HPDE6-E6E7 (cell line): ENCODE measurements around the gene STK32B.
"Not testable (repeated sequence)": the region's sequence is repeated elsewhere in the genome, so short reads cannot be mapped to it uniquely, and the experiment has no call there.

Experiments
- DNase-seq: peaks from one replicate; pipeline ENCODE4 v3.0.0; 2011; ENCODE audit warnings: missing footprints; ENCODE audit errors: extremely low spot score

The STK32B gene

GRCh38 chr4:5206016-5206790, 154.9 kb downstream of the STK32B start:
- DNase-seq: no peak

- DNase-seq: no peak
These were observed 158.6 kb downstream of the STK32B start for GRCh38 chr4:5209862-5210261.

- no peak for DNase-seq
These were observed 160.1 kb downstream of the STK32B start for GRCh38 chr4:5211282-5211839.

- DNase-seq: no peak
These were observed 161.2 kb downstream of the STK32B start for GRCh38 chr4:5212255-5213013.

- DNase-seq: no peak
These were observed 161.9 kb downstream of the STK32B start for GRCh38 chr4:5213087-5213595.

GRCh38 chr4:5215321-5215720, 164.0 kb downstream of the STK32B start:
- no peak for DNase-seq

- DNase-seq: no peak
These were observed 166.1 kb downstream of the STK32B start for GRCh38 chr4:5217421-5217820.

- DNase-seq: no peak
These were observed 167.2 kb downstream of the STK32B start for GRCh38 chr4:5218376-5219069.

GRCh38 chr4:5220028-5220427, 168.7 kb downstream of the STK32B start:
- DNase-seq: no peak

GRCh38 chr4:5222047-5222446, 170.8 kb downstream of the STK32B start:
- DNase-seq: no peak

GRCh38 chr4:5222951-5223350, 171.7 kb downstream of the STK32B start:
- DNase-seq: no peak

GRCh38 chr4:5224340-5224739, 173.1 kb downstream of the STK32B start:
- DNase-seq: no peak

- no peak for DNase-seq
These were observed 181.3 kb downstream of the STK32B start for GRCh38 chr4:5232549-5232948.

- no peak for DNase-seq
These were observed 185.9 kb downstream of the STK32B start for GRCh38 chr4:5237086-5237660.

- no peak for DNase-seq
These were observed 186.9 kb downstream of the STK32B start for GRCh38 chr4:5238173-5238572.

- DNase-seq: not testable (repeated sequence)
These were observed 195.8 kb downstream of the STK32B start for GRCh38 chr4:5247061-5247460.

- no peak for DNase-seq
These were observed 196.5 kb downstream of the STK32B start for GRCh38 chr4:5247735-5248134.

GRCh38 chr4:5249727-5250126, 198.4 kb downstream of the STK32B start:
- DNase-seq: no peak

- not testable (repeated sequence) for DNase-seq
These were observed 199.3 kb downstream of the STK32B start for GRCh38 chr4:5250536-5250935.

GRCh38 chr4:5256421-5256820, 205.1 kb downstream of the STK32B start:
- no peak for DNase-seq

GRCh38 chr4:5257086-5257485, 205.8 kb downstream of the STK32B start:
- DNase-seq: no peak

GRCh38 chr4:5259471-5259870, 208.2 kb downstream of the STK32B start:
- DNase-seq: no peak
